ENCODE measurements around the gene GARIN5A.

- TF ChIP-seq CTCF (optimal IDR thresholded peaks at IDR 0.05 in 1 of 3, IDR thresholded peaks at IDR 0.05 in 1 of 3, conservative IDR thresholded peaks at IDR 0.05 in 1 of 3; ENCODE audit: extremely low read depth in 1 of 3, insufficient read depth in 2 of 3, low read length in 3 of 3) = no peak
- no peak for TF ChIP-seq EZH2 (IDR thresholded peaks at IDR 0.05; ENCODE audit: low read length)
These were observed 30.7 kb upstream of the GARIN5A start for GRCh38 chr19:50507376-50507775.
